Right atrium auricular region (tissue), 2 donors: ENCODE results near the gene PROSER1. TPM values are rescaled to one million over a fixed set of nuclear protein-coding genes. Genes with fewer than 3 reads are reported as not detected.

Source experiments
- DNase-seq: peaks from one replicate; pipeline ENCODE4 v3.0.0-alpha.2; 2019; ENCODE audit warnings: low spot score
- H3K27ac ChIP-seq, 2 donors: fragments of 200-600 bp; sonication (generic); 1 replicate in 1 of 2; 2 replicates in 1 of 2; pipeline ENCODE4 v1.5.1; 2016 to 2019
- H3K27me3 ChIP-seq, 2 donors: fragments of 200-600 bp; sonication (generic); one replicate each; pipeline versions ENCODE4 v1.5.1 to v1.6.0; 2017 to 2019
- H3K36me3 ChIP-seq: fragments of 200-600 bp; sonication (generic); one replicate; pipeline ENCODE4 v1.5.1; 2016
- H3K4me1 ChIP-seq, 2 donors: fragments of 200-600 bp; sonication (generic); one replicate each; pipeline versions ENCODE4 v1.5.1 to v1.6.0; 2017 to 2019
- H3K4me3 ChIP-seq, 2 donors: fragments of 200-600 bp; sonication (generic); 1 replicate in 1 of 2; 2 replicates in 1 of 2; pipeline ENCODE4 v1.5.1; 2017 to 2019; ENCODE audit warnings: mild to moderate bottlenecking in 1 of 2, moderate library complexity in 1 of 2
- H3K9me3 ChIP-seq, 2 donors: fragments of 200-600 bp; sonication (generic); one replicate each; pipeline ENCODE4 v1.5.1; 2019
- total RNA-seq, 2 donors: library from RNA; depleted of rRNA; stranded (reverse); fragments of >200 nt; gene quantifications; one replicate each; pipeline ENCODE4 v1.1.0, GENCODE V29; 2016
- TF ChIP-seq, protein P1 (sequence below), 2 donors: fragments of 200-600 bp; sonication (generic); IDR thresholded peaks; one replicate each; pipeline ENCODE4 v1.5.1; 2019; ENCODE audit warnings: antibody characterized with exemption in 2 of 2

Gene PROSER1
- total RNA-seq, 2 donors from 2014 or later, result 7.8 to 8.9 TPM

DNA sequence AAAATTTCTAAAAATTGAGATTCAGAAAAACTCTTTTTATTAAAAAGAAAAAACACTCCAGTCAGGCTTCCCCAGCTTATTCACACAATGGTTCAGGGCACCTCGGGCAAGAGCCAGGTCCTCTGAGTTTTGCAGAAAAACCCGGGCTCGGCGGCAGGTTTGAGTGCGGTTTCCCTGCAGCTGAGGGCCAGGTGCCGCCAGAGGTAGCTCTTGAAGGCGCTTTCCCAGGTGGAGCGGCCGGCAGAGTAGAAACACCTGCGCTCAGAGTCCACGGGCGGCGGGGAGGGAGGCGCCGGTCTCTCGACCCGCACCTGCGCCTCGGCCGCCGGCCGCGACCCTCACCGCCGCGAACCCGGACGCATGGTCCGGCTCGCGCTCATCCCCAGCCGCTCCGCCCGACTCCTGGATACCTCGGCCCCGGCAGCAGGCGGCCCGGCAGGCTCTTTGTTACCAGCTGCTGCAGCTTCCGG lies 444 bp downstream of the PROSER1 start:
- peaks cover 0 to 40% of the 10 kb centered on the region in 2 donors for H3K4me1 ChIP-seq
- no peaks in the 10 kb centered on the region for H3K27me3 ChIP-seq
- H3K4me3 ChIP-seq, result peak overlapping the region; percentile 91 to 94
- TF ChIP-seq, protein P1, sequence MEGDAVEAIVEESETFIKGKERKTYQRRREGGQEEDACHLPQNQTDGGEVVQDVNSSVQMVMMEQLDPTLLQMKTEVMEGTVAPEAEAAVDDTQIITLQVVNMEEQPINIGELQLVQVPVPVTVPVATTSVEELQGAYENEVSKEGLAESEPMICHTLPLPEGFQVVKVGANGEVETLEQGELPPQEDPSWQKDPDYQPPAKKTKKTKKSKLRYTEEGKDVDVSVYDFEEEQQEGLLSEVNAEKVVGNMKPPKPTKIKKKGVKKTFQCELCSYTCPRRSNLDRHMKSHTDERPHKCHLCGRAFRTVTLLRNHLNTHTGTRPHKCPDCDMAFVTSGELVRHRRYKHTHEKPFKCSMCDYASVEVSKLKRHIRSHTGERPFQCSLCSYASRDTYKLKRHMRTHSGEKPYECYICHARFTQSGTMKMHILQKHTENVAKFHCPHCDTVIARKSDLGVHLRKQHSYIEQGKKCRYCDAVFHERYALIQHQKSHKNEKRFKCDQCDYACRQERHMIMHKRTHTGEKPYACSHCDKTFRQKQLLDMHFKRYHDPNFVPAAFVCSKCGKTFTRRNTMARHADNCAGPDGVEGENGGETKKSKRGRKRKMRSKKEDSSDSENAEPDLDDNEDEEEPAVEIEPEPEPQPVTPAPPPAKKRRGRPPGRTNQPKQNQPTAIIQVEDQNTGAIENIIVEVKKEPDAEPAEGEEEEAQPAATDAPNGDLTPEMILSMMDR (IDR thresholded peaks at IDR 0.05), result no peak
- no peaks in the 10 kb centered on the region for H3K36me3 ChIP-seq
- peak overlapping the region; percentile 76 to 86 for H3K27ac ChIP-seq
- no peak for DNase-seq
- no peaks in the 10 kb centered on the region for H3K9me3 ChIP-seq

GRCh38 chr13:39036212-39036611 lies 1.7 kb downstream of the PROSER1 start:
- Histone ChIP-seq H3K27me3 (no peaks in the 10 kb centered on the region), H3K4me1 (peaks cover 0 to 40% of the 10 kb centered on the region in 2 donors), H3K36me3 (no peaks in the 10 kb centered on the region), H3K4me3 (peak overlapping the region; percentile 91 to 94), H3K27ac (no peak overlapping the region), H3K9me3 (no peaks in the 10 kb centered on the region)
- DNase-seq, result no peak
- TF ChIP-seq, protein P1 (IDR thresholded peaks at IDR 0.05), result no peak

- TF ChIP-seq, protein P1 (IDR thresholded peaks at IDR 0.05), result no peak
- Histone ChIP-seq H3K36me3 (no peaks in the 10 kb centered on the region), H3K9me3 (no peaks in the 10 kb centered on the region), H3K27me3 (no peaks in the 10 kb centered on the region), H3K27ac (no peak overlapping the region), H3K4me3 (peak overlapping the region; percentile 91 to 94), H3K4me1 (peaks cover 0 to 40% of the 10 kb centered on the region in 2 donors)
- DNase-seq, result no peak
Measured at GRCh38 chr13:39035799-39036198, 2.1 kb downstream of the PROSER1 start.

- no peaks in the 10 kb centered on the region for H3K27me3 ChIP-seq
- TF ChIP-seq, protein P1 (IDR thresholded peaks at IDR 0.05), result no peak
- H3K4me1 ChIP-seq, result peaks cover 0 to 40% of the 10 kb centered on the region in 2 donors
- H3K36me3 ChIP-seq, result no peaks in the 10 kb centered on the region
- no peaks in the 10 kb centered on the region for H3K9me3 ChIP-seq
- DNase-seq, result no peak
- H3K4me3 ChIP-seq, result no peak overlapping the region
- no peak overlapping the region for H3K27ac ChIP-seq
Measured at GRCh38 chr13:39035204-39035603, 2.7 kb downstream of the PROSER1 start.

DNA sequence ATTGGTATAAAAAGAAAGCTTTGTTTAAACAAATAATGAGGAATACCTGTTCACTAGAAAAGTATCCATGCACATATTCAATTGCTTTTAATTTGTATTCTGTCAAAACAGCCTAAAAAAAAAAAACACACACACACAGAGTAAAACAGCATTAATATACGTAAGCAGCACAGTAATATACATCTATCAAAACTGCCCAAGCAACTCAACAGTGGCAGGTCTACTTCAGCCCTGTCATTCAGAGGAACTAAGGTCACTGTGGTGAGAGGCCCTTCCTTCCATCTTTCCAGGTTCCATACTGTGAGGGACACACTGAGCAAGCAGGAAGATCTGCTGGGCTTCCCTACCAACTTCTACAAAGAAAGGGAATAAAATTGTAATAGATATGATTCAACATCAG lies 3.8 kb downstream of the PROSER1 start:
- Histone ChIP-seq H3K4me3 (no peak overlapping the region), H3K27ac (no peak overlapping the region), H3K27me3 (no peaks in the 10 kb centered on the region), H3K9me3 (no peaks in the 10 kb centered on the region), H3K4me1 (peaks cover 0 to 33% of the 10 kb centered on the region in 2 donors), H3K36me3 (no peaks in the 10 kb centered on the region)
- no peak for DNase-seq
- TF ChIP-seq, protein P1 (IDR thresholded peaks at IDR 0.05), result no peak

GRCh38 chr13:39032150-39032549 lies 5.7 kb downstream of the PROSER1 start:
- H3K27me3 ChIP-seq, result no peaks in the 10 kb centered on the region
- no peaks in the 10 kb centered on the region for H3K9me3 ChIP-seq
- H3K36me3 ChIP-seq, result peaks cover 16% of the 10 kb centered on the region
- no peak for DNase-seq
- TF ChIP-seq, protein P1 (IDR thresholded peaks at IDR 0.05), result no peak
- H3K4me3 ChIP-seq, result no peak overlapping the region
- H3K27ac ChIP-seq, result no peak overlapping the region
- H3K4me1 ChIP-seq, result peaks cover 0 to 28% of the 10 kb centered on the region in 2 donors
